Measurements from ENCODE around the gene NRP1. TPM values are rescaled to one million over a fixed set of nuclear protein-coding genes. Genes with fewer than 3 reads are reported as not detected.
"Not testable (repeated sequence)": the region's sequence is repeated elsewhere in the genome, so short reads cannot be mapped to it uniquely, and the experiment has no call there.

The NRP1 gene
- total and polyA plus RNA-seq, 4 experiments from 2014 or later: 1.6 TPM; not detected in 2

DNA sequence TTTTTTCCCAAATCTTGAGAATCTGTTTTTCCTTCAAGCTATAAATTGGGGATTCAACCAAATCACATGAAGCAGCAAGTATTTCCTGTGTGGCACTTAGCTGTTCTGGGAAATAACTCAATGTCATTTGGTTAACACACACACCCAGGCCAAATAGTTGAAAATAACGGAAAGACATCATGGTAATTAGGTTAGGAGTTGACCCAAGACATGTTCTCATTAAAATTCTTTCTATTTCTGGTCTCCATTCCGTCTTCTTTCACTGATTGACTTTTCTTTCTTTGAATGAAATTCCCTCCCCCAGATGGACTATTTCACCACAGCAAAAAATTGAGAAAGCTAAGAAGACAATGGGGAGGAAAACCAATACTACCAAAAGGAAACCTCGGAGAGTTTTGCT is 30.5 kb downstream of the NRP1 start:
- ChIA-PET CTCF (ENCODE audit: partially characterized antibody) (no interaction called here), POLR2A (ENCODE audit: partially characterized antibody) (interaction anchor here (1.2 kb wide), 1 partner anchor 54 kb away, joined by 3 read pairs; no protein-coding TSS in a partner anchor)
- no peak for DNase-seq
- peaks cover 0 to 12% (median 8%) of the 10 kb centered on the region in 4 donors for H3K4me1 Mint-ChIP-seq
- Histone ChIP-seq H3K9me3 (ENCODE audit: control insufficient read depth in 1 of 2, low read length in 2 of 2) (no peaks in the 10 kb centered on the region), H3K4me1 (ENCODE audit: insufficient read depth, low read length) (peaks cover 6% of the 10 kb centered on the region), H3K27ac (ENCODE audit: low read depth, low read length) (no peak overlapping the region), H3K4me3 (ENCODE audit: low read length in 2 of 2) (no peak overlapping the region), H3K27me3 (ENCODE audit: insufficient read depth, low read length) (no peaks in the 10 kb centered on the region), H3K36me3 (ENCODE audit: insufficient read depth, low read length) (no peaks in the 10 kb centered on the region)
- no peak overlapping the region for H3K4me3 Mint-ChIP-seq
- intact Hi-C loops (cut with micrococcal nuclease): no loop called here
- no peak overlapping the region for H3K27ac Mint-ChIP-seq
- H3K9me3 Mint-ChIP-seq: peaks cover 0 to 4% (median 0%) of the 10 kb centered on the region in 8 donors
- peaks cover 0 to 1% of the 10 kb centered on the region in 2 donors for H3K27me3 Mint-ChIP-seq
- H3K36me3 Mint-ChIP-seq: no peaks in the 10 kb centered on the region

DNA sequence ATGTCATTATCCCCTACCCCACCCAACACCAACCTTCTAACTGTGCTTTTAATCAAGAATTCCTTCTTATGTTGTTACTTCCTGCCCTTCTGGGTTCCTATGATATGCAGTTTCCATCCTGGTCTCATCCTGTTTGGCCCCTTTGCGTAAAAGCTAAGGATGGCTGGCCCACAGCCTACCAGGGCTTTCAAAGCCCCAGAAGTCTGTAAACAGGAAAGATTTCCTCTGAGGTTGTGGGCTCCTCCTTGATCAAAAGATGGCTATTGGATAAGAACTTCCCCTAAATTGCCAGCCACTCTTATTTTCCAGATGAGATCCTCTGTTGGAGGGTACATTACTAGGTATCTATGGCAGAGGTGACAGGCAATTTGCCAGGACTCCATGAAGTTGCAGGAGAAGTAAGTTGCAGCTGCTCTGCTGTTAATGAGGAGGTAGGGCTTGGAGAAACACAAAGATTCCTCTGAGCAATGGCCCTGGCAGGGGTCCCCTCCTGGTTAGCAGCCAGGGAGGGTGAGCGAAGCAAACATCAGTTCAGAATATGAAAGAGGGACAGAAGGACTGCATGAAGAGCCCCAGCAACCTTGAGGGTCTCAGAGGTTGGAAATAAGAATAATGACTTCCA is 32.1 kb downstream of the NRP1 start:
- peaks cover 0 to 1% of the 10 kb centered on the region in 2 donors for H3K27me3 Mint-ChIP-seq
- H3K9me3 ChIP-seq (ENCODE audit: control insufficient read depth in 1 of 2, low read length in 2 of 2): no peaks in the 10 kb centered on the region
- H3K4me1 Mint-ChIP-seq: peaks cover 0 to 12% (median 8%) of the 10 kb centered on the region in 4 donors
- CTCF ChIA-PET (ENCODE audit: partially characterized antibody): no interaction called here
- peaks cover 6% of the 10 kb centered on the region for H3K4me1 ChIP-seq (ENCODE audit: insufficient read depth, low read length)
- H3K27me3 ChIP-seq (ENCODE audit: insufficient read depth, low read length): no peaks in the 10 kb centered on the region
- H3K4me3 ChIP-seq (ENCODE audit: low read length in 2 of 2): no peak overlapping the region
- POLR2A ChIA-PET (ENCODE audit: partially characterized antibody): no interaction called here
- no peak for DNase-seq
- H3K27ac Mint-ChIP-seq: peak overlapping the region in 3 of 7 donors; percentile 34 to 72 (median 44)
- no peaks in the 10 kb centered on the region for H3K36me3 Mint-ChIP-seq
- H3K9me3 Mint-ChIP-seq: no peaks in the 10 kb centered on the region
- no peak overlapping the region for H3K27ac ChIP-seq (ENCODE audit: low read depth, low read length)
- peak overlapping the region in 2 of 8 donors; percentile 20 to 64 for H3K4me3 Mint-ChIP-seq
- no peaks in the 10 kb centered on the region for H3K36me3 ChIP-seq (ENCODE audit: insufficient read depth, low read length)
- intact Hi-C loops (cut with micrococcal nuclease): no loop called here

DNA sequence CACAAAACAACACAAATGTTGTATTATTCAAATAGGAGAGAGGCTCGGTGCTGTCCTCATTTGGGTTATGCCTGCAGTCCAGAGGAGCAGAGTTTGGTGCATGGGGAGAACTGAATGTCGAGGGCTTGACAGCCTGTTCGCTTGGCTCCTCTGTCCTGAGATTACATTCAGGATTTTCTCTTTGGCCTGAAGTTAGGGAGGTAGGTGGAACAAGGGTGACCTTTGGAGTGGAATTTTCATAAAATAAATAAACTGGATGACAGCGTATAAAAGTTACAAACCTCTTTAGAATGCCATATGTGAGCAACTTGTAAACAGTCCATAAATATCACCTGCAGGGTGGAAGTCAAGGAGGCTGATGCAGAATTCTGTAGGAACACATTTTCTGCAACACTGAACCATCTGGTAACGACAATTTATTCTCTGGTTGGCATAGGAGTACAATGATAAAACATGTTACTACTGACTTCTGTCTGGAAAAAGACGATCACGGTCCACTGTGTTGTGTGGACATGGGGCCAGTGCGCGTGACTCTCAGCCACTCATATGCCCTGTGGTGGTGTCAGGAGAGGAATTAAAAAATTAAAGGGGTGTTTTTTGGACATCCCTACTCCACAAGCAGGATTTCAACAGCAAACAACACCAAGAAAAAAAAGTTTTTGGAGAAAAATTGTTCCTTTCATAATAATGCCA is 33.2 kb downstream of the NRP1 start:
- intact Hi-C loops (cut with micrococcal nuclease): no loop called here
- Mint-ChIP-seq H3K36me3 (no peaks in the 10 kb centered on the region), H3K27me3 (peaks cover 0 to 1% of the 10 kb centered on the region in 2 donors), H3K27ac (no peak overlapping the region), H3K4me1 (peaks cover 0 to 12% (median 8%) of the 10 kb centered on the region in 4 donors), H3K9me3 (no peaks in the 10 kb centered on the region), H3K4me3 (no peak overlapping the region)
- peaks cover 6% of the 10 kb centered on the region for H3K4me1 ChIP-seq (ENCODE audit: insufficient read depth, low read length)
- no peak overlapping the region for H3K27ac ChIP-seq (ENCODE audit: low read depth, low read length)
- no peaks in the 10 kb centered on the region for H3K9me3 ChIP-seq (ENCODE audit: control insufficient read depth in 1 of 2, low read length in 2 of 2)
- POLR2A ChIA-PET (ENCODE audit: partially characterized antibody): no interaction called here
- DNase-seq: no peak
- H3K4me3 ChIP-seq (ENCODE audit: low read length in 2 of 2): no peak overlapping the region
- CTCF ChIA-PET (ENCODE audit: partially characterized antibody): no interaction called here
- no peaks in the 10 kb centered on the region for H3K27me3 ChIP-seq (ENCODE audit: insufficient read depth, low read length)
- no peaks in the 10 kb centered on the region for H3K36me3 ChIP-seq (ENCODE audit: insufficient read depth, low read length)

DNA sequence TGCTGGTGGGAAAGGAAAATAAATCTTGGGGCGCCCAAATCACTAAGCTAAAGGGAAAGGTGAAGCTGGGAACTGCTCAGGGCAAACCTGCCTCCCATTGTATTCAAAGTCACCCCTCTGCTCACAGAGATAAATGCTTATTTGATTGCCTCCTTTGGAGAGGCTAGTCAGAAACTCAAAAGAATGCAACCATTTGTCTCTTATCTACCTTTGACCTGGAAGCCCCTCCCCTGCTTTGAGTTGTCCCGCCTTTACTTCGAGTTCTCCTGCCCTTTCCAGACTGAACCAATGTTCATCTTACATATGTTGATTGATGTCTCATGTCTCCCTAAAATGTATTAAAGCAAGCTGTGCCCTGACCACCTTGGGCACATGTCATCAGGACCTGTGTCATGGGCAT is 33.9 kb downstream of the NRP1 start:
- CTCF ChIA-PET (ENCODE audit: partially characterized antibody); H3K9me3 Mint-ChIP-seq; H3K27ac ChIP-seq (ENCODE audit: low read depth, low read length); H3K27me3 Mint-ChIP-seq; POLR2A ChIA-PET (ENCODE audit: partially characterized antibody); H3K27ac Mint-ChIP-seq; intact Hi-C loops (cut with micrococcal nuclease); H3K27me3 ChIP-seq (ENCODE audit: insufficient read depth, low read length); H3K4me3 Mint-ChIP-seq; H3K4me3 ChIP-seq (ENCODE audit: low read length in 2 of 2); H3K9me3 ChIP-seq (ENCODE audit: control insufficient read depth in 1 of 2, low read length in 2 of 2); DNase-seq; H3K4me1 ChIP-seq (ENCODE audit: insufficient read depth, low read length); H3K36me3 ChIP-seq (ENCODE audit: insufficient read depth, low read length); H3K36me3 Mint-ChIP-seq: not testable (repeated sequence)
- peaks cover 0 to 12% (median 8%) of the 10 kb centered on the region in 4 donors for H3K4me1 Mint-ChIP-seq

DNA sequence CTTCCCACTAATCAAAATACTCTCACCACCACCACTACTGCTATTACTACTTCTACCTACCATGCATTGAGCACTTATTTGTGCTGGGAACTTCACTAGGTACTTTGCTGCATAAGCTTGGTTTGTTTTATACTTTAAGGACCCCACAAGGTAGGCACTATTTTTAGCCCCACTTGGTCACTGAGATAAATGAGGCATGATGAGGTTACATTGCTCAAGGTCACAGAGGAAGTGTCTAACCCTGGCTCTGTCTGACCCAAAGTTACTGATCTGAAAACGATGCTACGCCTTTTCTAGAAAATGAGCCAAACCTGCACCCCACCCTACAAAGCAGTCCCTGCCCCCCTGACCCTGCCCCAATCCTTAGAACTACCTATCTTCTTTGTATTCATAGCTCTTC is 35.6 kb downstream of the NRP1 start:
- Mint-ChIP-seq H3K27me3 (peaks cover 0 to 1% of the 10 kb centered on the region in 2 donors), H3K36me3 (no peaks in the 10 kb centered on the region), H3K27ac (no peak overlapping the region), H3K9me3 (no peaks in the 10 kb centered on the region), H3K4me3 (no peak overlapping the region), H3K4me1 (peaks cover 0 to 12% (median 8%) of the 10 kb centered on the region in 4 donors)
- intact Hi-C loops (cut with micrococcal nuclease): no loop called here
- POLR2A ChIA-PET (ENCODE audit: partially characterized antibody): no interaction called here
- Histone ChIP-seq H3K36me3 (ENCODE audit: insufficient read depth, low read length) (no peaks in the 10 kb centered on the region), H3K27me3 (ENCODE audit: insufficient read depth, low read length) (no peaks in the 10 kb centered on the region), H3K27ac (ENCODE audit: low read depth, low read length) (no peak overlapping the region), H3K9me3 (ENCODE audit: control insufficient read depth in 1 of 2, low read length in 2 of 2) (no peaks in the 10 kb centered on the region), H3K4me3 (ENCODE audit: low read length in 2 of 2) (no peak overlapping the region), H3K4me1 (ENCODE audit: insufficient read depth, low read length) (peaks cover 6% of the 10 kb centered on the region)
- CTCF ChIA-PET (ENCODE audit: partially characterized antibody): interaction anchor here (1.7 kb wide), 1 partner anchor 106 kb away, joined by 6 read pairs; no protein-coding TSS in a partner anchor
- DNase-seq: no peak

DNA sequence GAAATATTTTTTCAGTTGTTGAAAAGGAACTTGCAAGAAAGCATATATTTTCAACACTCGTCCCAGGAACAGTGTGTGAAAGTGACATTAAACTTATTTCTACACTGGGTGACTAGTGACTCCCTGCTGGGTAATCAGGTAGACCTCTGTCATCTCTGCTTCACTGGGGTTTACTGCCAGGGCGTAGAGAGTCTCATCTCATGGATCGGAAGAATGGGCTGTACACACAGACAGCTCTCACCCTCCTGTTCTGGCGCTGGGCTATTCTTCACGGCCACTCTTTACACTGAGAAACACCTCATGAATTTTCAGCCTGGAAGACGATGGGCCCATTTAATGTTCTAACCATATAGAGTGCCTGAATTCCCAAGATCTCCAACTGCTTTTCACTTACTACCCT is 36.4 kb downstream of the NRP1 start:
- H3K9me3 Mint-ChIP-seq: no peaks in the 10 kb centered on the region
- Histone ChIP-seq H3K9me3 (ENCODE audit: control insufficient read depth in 1 of 2, low read length in 2 of 2) (no peaks in the 10 kb centered on the region), H3K4me1 (ENCODE audit: insufficient read depth, low read length) (peaks cover 6% of the 10 kb centered on the region), H3K36me3 (ENCODE audit: insufficient read depth, low read length) (no peaks in the 10 kb centered on the region), H3K4me3 (ENCODE audit: low read length in 2 of 2) (no peak overlapping the region), H3K27me3 (ENCODE audit: insufficient read depth, low read length) (no peaks in the 10 kb centered on the region), H3K27ac (ENCODE audit: low read depth, low read length) (no peak overlapping the region)
- H3K4me3 Mint-ChIP-seq: no peak overlapping the region
- no peak for DNase-seq
- POLR2A ChIA-PET (ENCODE audit: partially characterized antibody): no interaction called here
- CTCF ChIA-PET (ENCODE audit: partially characterized antibody): no interaction called here
- H3K27me3 Mint-ChIP-seq: peaks cover 0 to 1% of the 10 kb centered on the region in 2 donors
- H3K36me3 Mint-ChIP-seq: no peaks in the 10 kb centered on the region
- H3K27ac Mint-ChIP-seq: no peak overlapping the region
- intact Hi-C loops (cut with micrococcal nuclease): no loop called here
- peaks cover 0 to 12% (median 8%) of the 10 kb centered on the region in 4 donors for H3K4me1 Mint-ChIP-seq

DNA sequence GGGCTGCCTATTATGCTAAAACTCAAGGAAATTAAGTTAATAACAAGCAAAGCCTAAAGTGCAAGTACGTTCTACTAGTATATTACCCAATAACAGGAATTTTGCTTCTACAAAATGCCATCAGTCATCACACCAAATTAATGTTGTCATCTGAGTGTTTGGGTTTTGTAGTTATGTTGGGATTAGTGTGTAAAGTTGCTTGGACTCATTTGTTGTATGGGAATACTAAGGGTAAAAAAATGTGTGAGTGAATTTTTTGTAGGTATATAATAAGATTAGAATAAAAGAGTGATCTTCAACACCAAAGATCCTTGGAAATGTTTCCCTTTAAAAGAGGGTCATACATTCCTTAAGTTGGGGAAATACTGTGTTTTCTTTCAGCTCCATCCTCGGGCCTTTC is 38.6 kb downstream of the NRP1 start:
- H3K27ac ChIP-seq (ENCODE audit: low read depth, low read length): no peak overlapping the region
- no peaks in the 10 kb centered on the region for H3K27me3 ChIP-seq (ENCODE audit: insufficient read depth, low read length)
- ChIA-PET POLR2A (ENCODE audit: partially characterized antibody) (no interaction called here), CTCF (ENCODE audit: partially characterized antibody) (interaction anchor here (1.0 kb wide), 1 partner anchor 102 kb away, joined by 3 read pairs; no protein-coding TSS in a partner anchor)
- no peak for DNase-seq
- no peaks in the 10 kb centered on the region for H3K36me3 ChIP-seq (ENCODE audit: insufficient read depth, low read length)
- no peaks in the 10 kb centered on the region for H3K9me3 Mint-ChIP-seq
- H3K4me3 ChIP-seq (ENCODE audit: low read length in 2 of 2): no peak overlapping the region
- no peak overlapping the region for H3K4me3 Mint-ChIP-seq
- no peaks in the 10 kb centered on the region for H3K9me3 ChIP-seq (ENCODE audit: control insufficient read depth in 1 of 2, low read length in 2 of 2)
- peaks cover 1 to 4% of the 10 kb centered on the region in 2 donors for H3K27me3 Mint-ChIP-seq
- intact Hi-C loops (cut with micrococcal nuclease): no loop called here
- H3K27ac Mint-ChIP-seq: no peak overlapping the region
- H3K36me3 Mint-ChIP-seq: no peaks in the 10 kb centered on the region
- H3K4me1 Mint-ChIP-seq: no peaks in the 10 kb centered on the region
- H3K4me1 ChIP-seq (ENCODE audit: insufficient read depth, low read length): no peaks in the 10 kb centered on the region
